ENCODE measurements around the gene HAGH.

The HAGH gene

DNA sequence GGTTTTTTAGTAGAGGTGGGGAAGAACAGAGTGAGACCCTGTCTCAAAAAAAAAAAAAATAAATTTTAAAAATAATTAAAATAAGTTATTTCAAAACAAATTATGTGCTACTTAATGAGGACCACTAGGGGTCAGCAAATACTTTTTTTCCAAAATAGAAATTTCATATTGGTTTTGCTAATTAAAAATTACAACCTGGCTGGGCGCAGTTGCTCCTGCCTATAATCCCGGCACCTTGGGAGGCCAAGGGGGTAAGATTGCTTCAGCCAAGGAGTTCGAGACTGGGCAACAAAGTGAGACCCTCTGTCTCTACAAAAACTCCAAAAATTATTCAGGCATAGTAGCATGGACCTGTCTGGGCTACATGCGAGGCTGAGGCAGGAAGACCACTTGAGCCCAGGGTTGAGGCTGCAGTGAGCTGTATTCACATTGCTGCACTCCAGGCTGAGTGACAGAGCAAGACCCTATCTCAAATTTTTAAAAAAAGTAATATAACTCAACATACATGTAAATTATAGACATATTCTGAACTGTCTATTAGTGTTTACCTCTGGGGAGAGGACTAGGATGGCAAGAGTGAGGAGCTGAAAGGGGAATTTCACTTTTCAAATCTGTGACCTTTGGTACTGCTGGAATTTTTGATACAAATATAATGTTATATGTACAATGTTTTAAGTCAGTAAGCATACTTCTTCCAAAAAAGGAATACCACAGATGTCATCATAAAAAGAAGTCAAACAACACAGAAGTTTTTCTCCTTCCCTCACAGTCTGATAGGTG lies 37.2 kb upstream of the HAGH start:
- TF ChIP-seq, protein P1, sequence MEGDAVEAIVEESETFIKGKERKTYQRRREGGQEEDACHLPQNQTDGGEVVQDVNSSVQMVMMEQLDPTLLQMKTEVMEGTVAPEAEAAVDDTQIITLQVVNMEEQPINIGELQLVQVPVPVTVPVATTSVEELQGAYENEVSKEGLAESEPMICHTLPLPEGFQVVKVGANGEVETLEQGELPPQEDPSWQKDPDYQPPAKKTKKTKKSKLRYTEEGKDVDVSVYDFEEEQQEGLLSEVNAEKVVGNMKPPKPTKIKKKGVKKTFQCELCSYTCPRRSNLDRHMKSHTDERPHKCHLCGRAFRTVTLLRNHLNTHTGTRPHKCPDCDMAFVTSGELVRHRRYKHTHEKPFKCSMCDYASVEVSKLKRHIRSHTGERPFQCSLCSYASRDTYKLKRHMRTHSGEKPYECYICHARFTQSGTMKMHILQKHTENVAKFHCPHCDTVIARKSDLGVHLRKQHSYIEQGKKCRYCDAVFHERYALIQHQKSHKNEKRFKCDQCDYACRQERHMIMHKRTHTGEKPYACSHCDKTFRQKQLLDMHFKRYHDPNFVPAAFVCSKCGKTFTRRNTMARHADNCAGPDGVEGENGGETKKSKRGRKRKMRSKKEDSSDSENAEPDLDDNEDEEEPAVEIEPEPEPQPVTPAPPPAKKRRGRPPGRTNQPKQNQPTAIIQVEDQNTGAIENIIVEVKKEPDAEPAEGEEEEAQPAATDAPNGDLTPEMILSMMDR (conservative IDR thresholded peaks at IDR 0.05), result peak; percentile 72
- H3K27ac ChIP-seq, result no peak overlapping the region

DNA sequence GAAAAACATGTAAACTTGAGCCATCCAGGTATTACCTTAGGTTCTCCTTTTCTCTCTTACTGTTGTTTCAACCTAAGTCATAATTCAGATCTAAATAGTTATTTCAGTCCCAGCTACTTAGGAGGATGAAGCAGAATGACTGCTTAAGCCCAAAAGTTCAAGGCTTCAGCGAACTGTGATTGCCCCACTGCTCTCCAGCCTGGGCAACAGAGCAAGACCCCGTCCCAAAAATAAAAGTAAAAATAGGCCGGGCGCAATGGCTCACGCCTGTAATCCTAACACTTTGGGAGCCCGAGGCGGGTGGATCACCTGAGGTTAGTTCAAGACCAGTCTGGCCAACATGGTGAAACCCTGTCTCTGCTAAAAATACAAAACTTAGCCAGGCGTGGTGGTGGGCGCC lies 35.8 kb upstream of the HAGH start:
- TF ChIP-seq, protein P1 (conservative IDR thresholded peaks at IDR 0.05), result no peak
- no peak overlapping the region for H3K27ac ChIP-seq

DNA sequence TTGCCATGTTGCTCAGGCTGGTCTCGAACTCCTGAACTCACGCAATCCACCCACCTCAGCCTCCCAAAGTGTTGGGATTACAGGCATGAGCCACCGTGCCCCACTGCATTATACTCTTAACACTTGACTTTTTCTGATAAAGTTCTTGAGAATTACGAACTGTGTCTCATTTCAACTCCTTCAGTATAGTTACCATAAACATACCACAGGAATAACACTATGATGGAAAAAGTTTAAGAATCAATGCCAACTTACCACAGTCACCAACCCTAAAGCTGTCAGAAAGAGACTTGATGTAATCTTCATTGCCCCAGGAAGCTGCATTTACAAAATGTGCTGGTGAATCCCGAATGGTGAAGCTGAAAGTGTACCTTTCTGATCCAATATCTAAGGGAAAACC lies 35.1 kb upstream of the HAGH start:
- TF ChIP-seq, protein P1 (conservative IDR thresholded peaks at IDR 0.05), result no peak

DNA sequence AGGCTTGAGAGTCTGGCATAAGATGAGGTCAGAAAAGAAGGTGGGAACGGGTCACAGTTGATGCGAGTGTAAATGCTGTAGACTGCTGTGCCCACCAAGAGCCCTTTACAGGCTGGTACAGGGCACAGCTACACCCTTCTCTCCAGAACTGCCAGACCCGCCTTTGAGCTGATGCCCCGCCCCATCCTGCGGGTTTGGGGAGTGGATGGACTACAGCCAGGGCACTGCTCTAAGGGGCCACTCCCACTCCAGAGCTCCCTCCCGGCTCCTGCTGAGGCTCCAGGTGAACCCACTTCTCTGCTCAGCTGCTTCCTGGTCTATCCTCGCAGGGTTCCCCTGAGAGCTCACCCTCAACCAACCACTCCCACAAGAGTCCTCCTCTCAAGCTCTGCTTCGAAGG lies 33.0 kb upstream of the HAGH start:
- no peak overlapping the region for H3K27ac ChIP-seq
- TF ChIP-seq, protein P1 (conservative IDR thresholded peaks at IDR 0.05), result no peak

More for the DNA sequence above, 35.1 kb upstream of the HAGH start:
- no peak overlapping the region for H3K27ac ChIP-seq

DNA sequence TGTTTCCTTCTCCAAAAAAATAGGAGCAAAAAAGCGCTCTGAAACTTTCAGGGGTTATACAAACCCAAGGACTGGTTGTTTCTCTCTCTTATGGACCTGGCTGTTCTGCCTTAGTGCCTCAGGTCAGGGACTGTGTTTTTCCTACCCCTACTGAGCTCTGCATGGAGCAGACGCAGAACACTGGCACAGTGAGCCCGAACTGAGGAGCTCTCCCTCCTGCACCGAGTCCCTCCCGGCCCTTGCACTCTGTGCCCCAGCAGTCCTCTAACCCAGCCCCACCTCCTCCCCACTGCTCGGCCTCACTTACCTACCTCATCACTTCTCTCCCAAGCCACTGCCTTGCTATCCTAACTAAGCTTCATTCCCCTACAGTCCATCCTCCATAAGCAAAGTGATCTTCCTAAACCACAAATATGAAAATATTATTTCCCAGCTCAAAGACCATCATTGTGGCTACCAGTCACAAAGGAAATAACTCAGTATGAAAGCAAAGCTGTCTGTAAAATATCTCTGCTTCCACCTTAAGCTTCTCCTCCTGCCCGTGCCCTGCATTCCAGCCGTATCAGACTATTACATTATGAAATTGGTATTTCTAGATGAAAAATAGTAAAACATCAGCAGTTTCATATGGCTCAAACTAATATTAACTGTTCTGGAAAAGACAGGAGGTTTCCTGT lies 31.7 kb upstream of the HAGH start:
- TF ChIP-seq, protein P1 (conservative IDR thresholded peaks at IDR 0.05), result no peak
- no peak overlapping the region for H3K27ac ChIP-seq

DNA sequence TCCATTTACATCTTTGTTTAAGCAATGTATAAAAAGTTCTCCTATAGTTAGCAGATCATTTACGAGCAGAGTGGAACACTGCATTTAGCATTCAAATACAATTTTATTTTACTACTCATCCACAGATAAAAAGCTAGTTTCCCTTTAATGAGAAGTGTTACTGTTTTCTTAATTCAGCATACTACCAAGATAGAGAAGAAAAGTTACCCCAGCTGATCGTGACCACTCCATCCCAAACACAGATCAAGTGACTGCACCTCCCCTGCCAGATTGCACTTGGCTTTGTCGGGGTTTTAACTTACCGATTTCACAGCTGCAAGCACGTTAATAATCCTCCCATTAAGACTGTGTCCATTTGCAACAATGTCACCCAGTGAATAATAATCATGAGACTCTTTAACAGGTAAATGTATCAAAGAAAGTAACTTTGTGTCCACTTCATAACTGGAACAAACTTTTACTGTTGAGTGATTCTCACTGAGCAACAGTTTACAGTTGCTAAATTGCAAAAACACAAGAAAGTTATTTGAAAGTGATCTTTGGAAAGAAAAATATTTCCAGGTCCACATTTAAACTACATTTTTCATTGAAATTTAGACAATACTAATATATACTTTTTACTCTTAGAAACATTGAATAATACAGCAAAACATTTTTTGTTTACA lies 30.9 kb upstream of the HAGH start:
- no peak overlapping the region for H3K27ac ChIP-seq
- TF ChIP-seq, protein P1 (conservative IDR thresholded peaks at IDR 0.05), result no peak

DNA sequence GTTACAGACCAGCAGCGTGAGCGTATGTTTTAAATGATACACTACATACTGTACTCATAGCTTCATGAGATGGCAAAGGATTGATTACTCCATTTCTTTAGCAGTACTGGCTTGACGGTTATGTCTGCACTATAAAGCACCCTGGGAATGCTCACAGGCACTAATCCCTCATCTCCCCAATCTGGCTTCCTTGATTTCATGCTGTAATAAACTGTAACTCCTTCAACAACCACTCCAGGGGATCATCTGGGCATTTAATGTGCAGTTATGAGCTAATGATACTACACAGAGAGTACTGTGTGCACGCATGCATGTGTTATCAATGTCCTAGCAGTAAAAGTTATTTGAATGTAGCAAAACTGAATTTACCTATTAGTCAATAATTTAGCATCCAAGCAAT lies 25.2 kb upstream of the HAGH start:
- TF ChIP-seq, protein P1 (conservative IDR thresholded peaks at IDR 0.05), result no peak
- no peak overlapping the region for H3K27ac ChIP-seq

All from VCaP (cell line).